OCI-LY3 (cell line): Measurements from ENCODE around the gene GCAT.

Experiments
- EZH2phosphoT487 ChIP-seq: fragments of 200-600 bp; shearing (Covaris generic); IDR thresholded peaks from 2 replicates; pipeline ENCODE4 v1.6.1; 2018; ENCODE audit warnings: antibody characterized with exemption, mixed run types, low read depth
- TF ChIP-seq, protein P1 (sequence below): fragments of 200-600, 300-600 bp; sonication (generic); IDR thresholded peaks from 2 replicates; pipeline ENCODE4 v1.5.1; 2014; ENCODE audit warnings: antibody characterized with exemption, low read length, low read depth

DNA sequence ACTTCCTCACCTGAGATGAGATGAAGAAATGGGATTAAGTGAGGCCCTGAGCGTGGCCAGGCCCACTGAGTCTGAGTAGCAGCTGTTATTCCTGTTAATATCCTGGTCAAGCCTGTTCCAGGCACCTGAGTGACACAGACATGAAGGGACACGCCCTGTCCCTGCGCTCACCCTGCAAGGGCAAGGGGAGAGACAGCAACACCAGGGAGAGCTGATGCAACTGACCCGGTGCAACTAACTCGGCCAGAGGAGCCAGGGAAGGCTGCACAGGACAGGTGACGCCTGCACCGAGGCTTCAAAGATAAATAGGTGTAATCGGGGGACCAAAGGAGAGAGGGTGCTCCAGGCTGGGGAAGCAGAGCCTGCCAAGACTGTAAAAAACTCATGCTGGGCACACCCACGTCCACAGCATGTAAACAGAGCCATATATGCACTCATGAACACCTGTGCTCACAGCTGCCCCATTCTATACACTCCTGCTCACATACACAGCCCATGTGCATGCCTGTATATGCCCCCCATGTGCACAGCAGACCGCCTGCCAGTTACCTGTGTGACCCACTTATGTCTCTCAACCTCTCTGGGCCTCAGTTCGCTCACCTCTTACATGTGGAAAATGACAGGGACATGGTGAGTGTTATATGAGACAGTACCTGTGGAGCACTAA is 22.8 kb upstream of the GCAT start:
- TF ChIP-seq, protein P1, sequence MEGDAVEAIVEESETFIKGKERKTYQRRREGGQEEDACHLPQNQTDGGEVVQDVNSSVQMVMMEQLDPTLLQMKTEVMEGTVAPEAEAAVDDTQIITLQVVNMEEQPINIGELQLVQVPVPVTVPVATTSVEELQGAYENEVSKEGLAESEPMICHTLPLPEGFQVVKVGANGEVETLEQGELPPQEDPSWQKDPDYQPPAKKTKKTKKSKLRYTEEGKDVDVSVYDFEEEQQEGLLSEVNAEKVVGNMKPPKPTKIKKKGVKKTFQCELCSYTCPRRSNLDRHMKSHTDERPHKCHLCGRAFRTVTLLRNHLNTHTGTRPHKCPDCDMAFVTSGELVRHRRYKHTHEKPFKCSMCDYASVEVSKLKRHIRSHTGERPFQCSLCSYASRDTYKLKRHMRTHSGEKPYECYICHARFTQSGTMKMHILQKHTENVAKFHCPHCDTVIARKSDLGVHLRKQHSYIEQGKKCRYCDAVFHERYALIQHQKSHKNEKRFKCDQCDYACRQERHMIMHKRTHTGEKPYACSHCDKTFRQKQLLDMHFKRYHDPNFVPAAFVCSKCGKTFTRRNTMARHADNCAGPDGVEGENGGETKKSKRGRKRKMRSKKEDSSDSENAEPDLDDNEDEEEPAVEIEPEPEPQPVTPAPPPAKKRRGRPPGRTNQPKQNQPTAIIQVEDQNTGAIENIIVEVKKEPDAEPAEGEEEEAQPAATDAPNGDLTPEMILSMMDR, result no peak
- TF ChIP-seq EZH2phosphoT487, result no peak
